Stimulated activated CD8-positive, alpha-beta memory T cell treated with anti-CD3 and anti-CD28 coated beads, Interleukin-2, amount 100 ng/mL, for 1 hour (primary cell): ENCODE data around the gene PRM3.

Experiments
- DNase-seq, 2 donors: peaks; one replicate each; pipeline ENCODE4 v3.0.0-alpha.2; 2020; ENCODE audit warnings: low read depth in 2 of 2

The PRM3 gene

GRCh38 chr16:11280616-11281522 lies 7.4 kb upstream of the PRM3 start, which contains the start of gene PRM1:
TSS of gene PRM1 (minus strand) at chr16:11281330. CDS start at chr16:11281238, 92 bp downstream.
- DNase-seq, result no peak

- DNase-seq, result no peak
Observed at GRCh38 chr16:11278681-11279628, 5.5 kb upstream of the PRM3 start.

- no peak for DNase-seq
Observed at GRCh38 chr16:11277607-11278337, 4.3 kb upstream of the PRM3 start.

- no peak for DNase-seq
Observed at GRCh38 chr16:11276896-11277593, 3.6 kb upstream of the PRM3 start.

- no peak for DNase-seq
Observed at GRCh38 chr16:11276143-11276895, 2.9 kb upstream of the PRM3 start, which contains the start of gene PRM2. TSS of gene PRM2 (minus strand) at chr16:11276480. CDS start at chr16:11276370, 110 bp downstream.

- DNase-seq, result no peak
Observed at GRCh38 chr16:11274964-11275363, 1.5 kb upstream of the PRM3 start.

- no peak for DNase-seq
Observed at GRCh38 chr16:11273721-11274324, 394 bp upstream of the PRM3 start.

- no peak for DNase-seq
Observed at GRCh38 chr16:11272484-11272883, 945 bp downstream of the PRM3 start.

- no peak for DNase-seq
Observed at GRCh38 chr16:11271610-11272009, 1.8 kb downstream of the PRM3 start.

- no peak for DNase-seq
Observed at GRCh38 chr16:11270602-11271162, 2.7 kb downstream of the PRM3 start.

- DNase-seq, result no peak
Observed at GRCh38 chr16:11268921-11269375, 4.5 kb downstream of the PRM3 start, which contains the start of gene TNP2. TSS of gene TNP2 (minus strand) at chr16:11269325. CDS start at chr16:11269262, 63 bp downstream.

- DNase-seq, result no peak
Observed at GRCh38 chr16:11265124-11265523, 8.3 kb downstream of the PRM3 start.

- no peak for DNase-seq
Observed at GRCh38 chr16:11264155-11264832, 9.1 kb downstream of the PRM3 start.

GRCh38 chr16:11263737-11264136 lies 9.7 kb downstream of the PRM3 start:
- DNase-seq, result no peak

GRCh38 chr16:11262915-11263314 lies 10.5 kb downstream of the PRM3 start:
- DNase-seq, result no peak

GRCh38 chr16:11260596-11260966 lies 12.8 kb downstream of the PRM3 start:
- DNase-seq, result no peak

- DNase-seq, result no peak
Observed at GRCh38 chr16:11259655-11260595, 13.5 kb downstream of the PRM3 start.
